Lower lobe of right lung (tissue), 2 donors: Measurements from ENCODE around the gene GPR137B. TPM values are rescaled to one million over a fixed set of nuclear protein-coding genes. Genes with fewer than 3 reads are reported as not detected.

Experiments used
- ATAC-seq, 2 donors: fragments of 200-7000 bp; cut with Tn5 transposase; one replicate each; pipeline ENCODE4 v1.9.1; 2020 to 2022; ENCODE audit warnings: mild to moderate bottlenecking in 2 of 2, moderate library complexity in 2 of 2
- DNase-seq: peaks from one replicate; pipeline ENCODE4 v3.0.0-alpha.2; 2020
- H3K27ac ChIP-seq: fragments of 200-600 bp; one replicate; pipeline ENCODE4 v1.8.0; 2022
- H3K27me3 ChIP-seq: fragments of 200-600 bp; one replicate; pipeline ENCODE4 v1.8.0; 2022; ENCODE audit warnings: low read depth
- H3K36me3 ChIP-seq: fragments of 200-600 bp; one replicate; pipeline ENCODE4 v1.8.0; 2022; ENCODE audit warnings: mild to moderate bottlenecking
- H3K4me1 ChIP-seq: fragments of 200-600 bp; one replicate; pipeline ENCODE4 v1.8.0; 2022
- H3K4me3 ChIP-seq: fragments of 200-600 bp; one replicate; pipeline ENCODE4 v1.8.0; 2022; ENCODE audit warnings: mild to moderate bottlenecking
- H3K9me3 ChIP-seq: fragments of 200-600 bp; one replicate; pipeline ENCODE4 v1.8.0; 2022
- CTCF ChIP-seq: fragments of 200-600 bp; IDR thresholded peaks from one replicate; pipeline ENCODE4 v1.8.0; 2022; ENCODE audit warnings: antibody characterized with exemption, mild to moderate bottlenecking
- intact Hi-C: fragments of 100-400 bp; cut with DNase I; formaldehyde crosslinking; loops from one replicate; pipeline ENCODE4 v1.11.0; 2022
- total RNA-seq: library from RNA; stranded (reverse); fragmentation: NEBNext Ultra II Directional; extraction: Animal tissue kit (Norgen Biotek cat#: 25700); gene quantifications from one replicate; pipeline ENCODE4 v1.2.1, GENCODE V29; 2021
- donor health status: DM: no; HTN: yes; CAD: no; lungs with severe emphysema.

The GPR137B gene
- total RNA-seq, 1 donor from 2014 or later: 38.3 TPM

- ATAC-seq: no peak
- DNase-seq: no peak
- no peak overlapping the region for H3K27ac ChIP-seq
- H3K27me3 ChIP-seq: no peaks in the 10 kb centered on the region
- H3K4me1 ChIP-seq: no peaks in the 10 kb centered on the region
- TF ChIP-seq CTCF: no peak
- H3K9me3 ChIP-seq: no peaks in the 10 kb centered on the region
- peaks cover 25% of the 10 kb centered on the region for H3K36me3 ChIP-seq
- no peak overlapping the region for H3K4me3 ChIP-seq
- intact Hi-C loops: no loop called here
Observed at GRCh38 chr1:236235116-236235515, 92.8 kb downstream of the GPR137B start.

- TF ChIP-seq CTCF: no peak
- ATAC-seq (no peak), DNase-seq (no peak)
- no peaks in the 10 kb centered on the region for H3K27me3 ChIP-seq
- H3K4me1 ChIP-seq: no peaks in the 10 kb centered on the region
- H3K4me3 ChIP-seq: no peak overlapping the region
- intact Hi-C loops: no loop called here
- H3K27ac ChIP-seq: no peak overlapping the region
- H3K36me3 ChIP-seq: peaks cover 41% of the 10 kb centered on the region
- no peaks in the 10 kb centered on the region for H3K9me3 ChIP-seq
Observed at GRCh38 chr1:236239092-236239585, 96.8 kb downstream of the GPR137B start.

- ATAC-seq (no peak), DNase-seq (no peak)
- no peak for TF ChIP-seq CTCF
- H3K27ac ChIP-seq: no peak overlapping the region
- peaks cover 27% of the 10 kb centered on the region for H3K36me3 ChIP-seq
- no peaks in the 10 kb centered on the region for H3K4me1 ChIP-seq
- intact Hi-C loops: no loop called here
- H3K4me3 ChIP-seq: no peak overlapping the region
- no peaks in the 10 kb centered on the region for H3K27me3 ChIP-seq
- no peaks in the 10 kb centered on the region for H3K9me3 ChIP-seq
Observed at GRCh38 chr1:236240675-236241074, 98.3 kb downstream of the GPR137B start.

- peaks cover 17% of the 10 kb centered on the region for H3K36me3 ChIP-seq
- no peak overlapping the region for H3K27ac ChIP-seq
- H3K9me3 ChIP-seq: no peaks in the 10 kb centered on the region
- no peak for ATAC-seq
- no peak for TF ChIP-seq CTCF
- H3K4me1 ChIP-seq: no peaks in the 10 kb centered on the region
- intact Hi-C loops: no loop called here
- H3K27me3 ChIP-seq: no peaks in the 10 kb centered on the region
- DNase-seq: no peak
- H3K4me3 ChIP-seq: no peak overlapping the region
Observed at GRCh38 chr1:236242568-236242967, 100.2 kb downstream of the GPR137B start.

- Histone ChIP-seq H3K27me3 (no peaks in the 10 kb centered on the region), H3K4me1 (no peaks in the 10 kb centered on the region), H3K4me3 (no peak overlapping the region), H3K36me3 (peaks cover 11% of the 10 kb centered on the region), H3K27ac (no peak overlapping the region), H3K9me3 (no peaks in the 10 kb centered on the region)
- ATAC-seq (no peak), DNase-seq (no peak)
- TF ChIP-seq CTCF: no peak
- intact Hi-C loops: no loop called here
Observed at GRCh38 chr1:236247286-236247685, 104.9 kb downstream of the GPR137B start.

GRCh38 chr1:236251587-236251986, 109.2 kb downstream of the GPR137B start:
- H3K27ac ChIP-seq: no peak overlapping the region
- DNase-seq (no peak), ATAC-seq (no peak)
- no peak for TF ChIP-seq CTCF
- no peaks in the 10 kb centered on the region for H3K9me3 ChIP-seq
- no peaks in the 10 kb centered on the region for H3K27me3 ChIP-seq
- H3K4me3 ChIP-seq: no peak overlapping the region
- intact Hi-C loops: no loop called here
- no peaks in the 10 kb centered on the region for H3K4me1 ChIP-seq
- no peaks in the 10 kb centered on the region for H3K36me3 ChIP-seq
